ENCODE data around the gene PACSIN3.

PACSIN3 gene

DNA sequence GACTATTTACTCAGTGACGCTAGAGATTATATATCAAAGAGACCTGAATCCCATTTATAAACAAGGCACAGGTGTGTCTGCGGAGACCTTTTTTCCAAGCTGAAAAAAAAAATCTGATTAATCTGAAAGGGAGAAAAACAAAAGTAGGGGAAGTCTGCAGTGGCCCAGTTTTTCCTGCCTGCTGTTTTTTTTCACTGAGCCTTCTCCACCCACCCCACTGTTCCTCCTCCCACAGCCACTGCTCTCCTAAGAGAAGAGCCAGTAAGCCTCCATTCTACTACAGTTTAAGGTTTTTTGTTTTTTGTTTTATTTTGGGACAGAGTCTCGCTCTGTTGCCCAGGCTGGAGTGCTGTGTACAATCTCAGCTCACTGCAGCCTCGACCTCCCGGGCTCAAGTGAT lies 28.0 kb downstream of the PACSIN3 start:
- H4K20me1 ChIP-seq (ENCODE audit: insufficient read depth, low read length): peaks cover 10% of the 10 kb centered on the region
- no peaks in the 10 kb centered on the region for H3K36me3 ChIP-seq (replicated peaks; ENCODE audit: low read depth, low read length)
- no peak overlapping the region for H3K9ac ChIP-seq (ENCODE audit: low read length)
- no peaks in the 10 kb centered on the region for H3K9me3 ChIP-seq (ENCODE audit: insufficient read depth, low read length)
- TF ChIP-seq CTCF (IDR thresholded peaks at IDR 0.05; ENCODE audit: low read depth, low read length) (no peak), EZH2phosphoT487 (IDR thresholded peaks at IDR 0.05; ENCODE audit: low read depth) (no peak)
- no peak overlapping the region for H3K4me2 ChIP-seq (ENCODE audit: low read length)
- H3K79me2 ChIP-seq (ENCODE audit: low read length): no peaks in the 10 kb centered on the region
- H2AFZ ChIP-seq (ENCODE audit: low read depth, low read length): no peak overlapping the region
- H3K4me1 ChIP-seq (ENCODE audit: low read length): no peaks in the 10 kb centered on the region
- H3K4me3 ChIP-seq (ENCODE audit: low read length): no peak overlapping the region
- no peak overlapping the region for H3K27ac ChIP-seq (ENCODE audit: low read length)
- H3K27me3 ChIP-seq (ENCODE audit: low read depth, low read length): no peaks in the 10 kb centered on the region

- H3K4me2 ChIP-seq (ENCODE audit: low read length): no peak overlapping the region
- H3K27ac ChIP-seq (ENCODE audit: low read length): no peak overlapping the region
- no peaks in the 10 kb centered on the region for H3K4me1 ChIP-seq (ENCODE audit: low read length)
- H4K20me1 ChIP-seq (ENCODE audit: insufficient read depth, low read length): peaks cover 10% of the 10 kb centered on the region
- H3K9me3 ChIP-seq (ENCODE audit: insufficient read depth, low read length): no peaks in the 10 kb centered on the region
- H3K27me3 ChIP-seq (ENCODE audit: low read depth, low read length): no peaks in the 10 kb centered on the region
- H2AFZ ChIP-seq (ENCODE audit: low read depth, low read length): no peak overlapping the region
- no peak overlapping the region for H3K9ac ChIP-seq (ENCODE audit: low read length)
- H3K4me3 ChIP-seq (ENCODE audit: low read length): no peak overlapping the region
- no peaks in the 10 kb centered on the region for H3K79me2 ChIP-seq (ENCODE audit: low read length)
- no peaks in the 10 kb centered on the region for H3K36me3 ChIP-seq (replicated peaks; ENCODE audit: low read depth, low read length)
- TF ChIP-seq CTCF (IDR thresholded peaks at IDR 0.05; ENCODE audit: low read depth, low read length): no peak
Observed at GRCh38 chr11:47157805-47158204, 28.4 kb downstream of the PACSIN3 start.

GRCh38 chr11:47156951-47157350 lies 29.3 kb downstream of the PACSIN3 start:
- H3K4me3 ChIP-seq (ENCODE audit: low read length): no peak overlapping the region
- H3K4me2 ChIP-seq (ENCODE audit: low read length): no peak overlapping the region

GRCh38 chr11:47156333-47156732 lies 29.9 kb downstream of the PACSIN3 start:
- no peaks in the 10 kb centered on the region for H3K9me3 ChIP-seq (ENCODE audit: insufficient read depth, low read length)
- TF ChIP-seq CTCF (IDR thresholded peaks at IDR 0.05; ENCODE audit: low read depth, low read length) (no peak), EZH2phosphoT487 (IDR thresholded peaks at IDR 0.05; ENCODE audit: low read depth) (no peak)
- H3K9ac ChIP-seq (ENCODE audit: low read length): no peak overlapping the region
- no peaks in the 10 kb centered on the region for H3K27me3 ChIP-seq (ENCODE audit: low read depth, low read length)
- H3K4me3 ChIP-seq (ENCODE audit: low read length): no peak overlapping the region
- no peaks in the 10 kb centered on the region for H3K36me3 ChIP-seq (replicated peaks; ENCODE audit: low read depth, low read length)
- no peak overlapping the region for H2AFZ ChIP-seq (ENCODE audit: low read depth, low read length)
- H3K4me2 ChIP-seq (ENCODE audit: low read length): no peak overlapping the region
- H3K27ac ChIP-seq (ENCODE audit: low read length): no peak overlapping the region
- H3K4me1 ChIP-seq (ENCODE audit: low read length): no peaks in the 10 kb centered on the region
- peaks cover 3% of the 10 kb centered on the region; the same call in 1 of the 2 replicates for H4K20me1 ChIP-seq (ENCODE audit: insufficient read depth, low read length)
- H3K79me2 ChIP-seq (ENCODE audit: low read length): no peaks in the 10 kb centered on the region

More at GRCh38 chr11:47156951-47157350, 29.3 kb downstream of the PACSIN3 start:
- no peak for TF ChIP-seq EZH2phosphoT487 (IDR thresholded peaks at IDR 0.05; ENCODE audit: low read depth)
- TF ChIP-seq CTCF (IDR thresholded peaks at IDR 0.05; ENCODE audit: low read depth, low read length): no peak
- no peaks in the 10 kb centered on the region for H3K79me2 ChIP-seq (ENCODE audit: low read length)
- no peak overlapping the region for H3K9ac ChIP-seq (ENCODE audit: low read length)
- no peaks in the 10 kb centered on the region for H3K9me3 ChIP-seq (ENCODE audit: insufficient read depth, low read length)
- no peaks in the 10 kb centered on the region for H3K36me3 ChIP-seq (replicated peaks; ENCODE audit: low read depth, low read length)
- no peaks in the 10 kb centered on the region for H3K27me3 ChIP-seq (ENCODE audit: low read depth, low read length)
- H3K4me1 ChIP-seq (ENCODE audit: low read length): no peaks in the 10 kb centered on the region
- peaks cover 6% of the 10 kb centered on the region for H4K20me1 ChIP-seq (ENCODE audit: insufficient read depth, low read length)
- H3K27ac ChIP-seq (ENCODE audit: low read length): no peak overlapping the region
- no peak overlapping the region for H2AFZ ChIP-seq (ENCODE audit: low read depth, low read length)

Data from OCI-LY3 (cell line).